GM18873 (cell line): ENCODE results near the gene ZC3H12D.
"Not testable (repeated sequence)": the region's sequence is repeated elsewhere in the genome, so short reads cannot be mapped to it uniquely, and the experiment has no call there.

Experiments
- ATAC-seq: cut with Tn5 transposase; IDR thresholded peaks from one replicate; pipeline ENCODE4 v1.9.1; 2021; ENCODE audit warnings: mild to moderate bottlenecking, moderate library complexity, moderate number of reproducible peaks; ENCODE audit not compliant: unreplicated experiment, low FRiP score

ZC3H12D gene

DNA sequence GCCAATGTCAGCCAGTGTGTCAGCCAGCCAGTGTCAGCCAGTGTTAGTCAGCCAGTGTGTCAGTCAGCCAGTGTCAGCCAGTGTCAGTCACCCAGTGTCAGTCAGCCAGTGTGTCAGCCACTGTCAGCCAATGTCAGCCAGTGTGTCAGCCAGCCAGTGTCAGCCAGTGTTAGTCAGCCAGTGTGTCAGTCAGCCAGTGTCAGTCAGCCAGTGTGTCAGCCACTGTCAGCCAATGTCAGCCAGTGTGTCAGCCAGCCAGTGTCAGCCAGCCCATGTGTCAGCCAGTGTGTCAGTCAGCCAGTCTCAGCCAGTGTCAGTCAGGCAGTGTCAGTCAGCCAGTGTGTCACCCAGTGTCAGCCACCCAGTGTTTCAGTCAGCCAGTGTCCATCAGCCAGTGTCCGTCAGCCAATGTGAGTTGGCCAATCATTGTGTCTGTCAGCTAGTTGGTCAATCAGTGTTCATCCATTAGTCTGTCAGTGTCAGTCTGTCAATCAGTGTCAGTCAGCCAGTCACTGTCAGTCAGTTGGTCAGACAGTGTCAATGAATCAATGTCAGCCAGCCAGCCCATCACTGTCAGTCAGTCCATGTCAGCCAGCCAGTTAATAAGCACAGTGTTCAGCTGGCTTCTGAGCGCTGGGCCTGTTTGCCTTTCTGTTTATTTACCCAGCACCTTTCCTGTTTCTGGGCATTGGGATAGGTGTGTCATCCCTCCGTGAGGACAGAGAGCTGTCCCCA lies 40.3 kb downstream of the ZC3H12D start:
- not testable (repeated sequence) for ATAC-seq

DNA sequence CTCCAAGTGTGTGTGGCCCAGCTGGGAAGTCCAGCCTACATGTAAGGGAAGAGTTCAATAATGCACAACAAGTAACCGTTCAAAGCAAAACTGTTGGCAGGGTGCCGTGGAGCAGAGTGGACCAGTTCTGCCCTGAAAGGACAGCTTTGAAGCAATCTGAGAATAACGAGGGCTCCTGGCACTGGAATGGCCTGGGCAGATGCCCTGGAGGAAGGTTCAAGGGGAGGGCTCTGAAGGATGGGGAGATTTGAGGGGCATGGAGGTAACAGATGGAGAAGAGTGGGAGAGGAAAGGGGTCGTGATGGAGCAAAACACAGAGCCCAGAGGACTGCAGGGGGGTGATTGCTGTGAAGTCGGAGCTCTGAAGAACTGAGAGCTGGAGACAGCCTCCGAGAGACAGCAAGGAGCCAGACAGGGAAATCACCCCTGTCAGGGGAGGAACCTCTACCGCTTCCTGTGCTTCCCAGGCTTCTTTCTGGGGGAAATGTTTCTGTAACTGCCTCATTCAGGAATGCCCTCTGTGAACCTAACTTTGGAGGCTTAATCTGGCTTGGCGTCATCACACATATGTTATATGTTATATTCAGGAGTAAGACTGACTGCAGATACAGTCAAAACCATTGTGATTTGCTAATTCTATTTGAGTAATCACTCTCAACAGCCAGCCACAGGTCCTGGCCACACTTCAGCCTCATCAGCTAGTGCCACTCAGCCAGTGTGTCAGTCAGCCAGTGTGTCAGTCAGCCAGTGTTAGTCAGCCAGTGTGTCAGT lies 41.2 kb downstream of the ZC3H12D start:
- no peak for ATAC-seq

DNA sequence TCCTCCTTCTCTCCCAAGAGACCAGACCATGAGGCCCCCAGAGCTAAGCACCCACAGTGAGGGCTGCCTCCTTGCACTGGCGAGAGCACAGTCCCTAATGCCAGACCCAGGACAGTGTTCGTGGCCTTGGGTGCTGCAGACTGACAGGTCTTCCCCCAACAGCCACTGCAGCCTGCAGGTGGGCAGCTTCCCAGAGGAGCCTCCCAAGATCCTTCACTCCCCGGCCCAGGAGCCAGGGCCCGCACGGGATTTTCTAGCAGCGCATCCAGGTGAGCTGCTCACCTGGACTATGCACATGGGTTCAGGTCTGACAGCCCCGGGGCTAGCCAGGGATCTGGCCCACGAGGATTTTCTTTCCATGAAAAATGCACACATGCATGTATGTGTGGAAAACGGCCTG lies 43.1 kb downstream of the ZC3H12D start:
- ATAC-seq = no peak

DNA sequence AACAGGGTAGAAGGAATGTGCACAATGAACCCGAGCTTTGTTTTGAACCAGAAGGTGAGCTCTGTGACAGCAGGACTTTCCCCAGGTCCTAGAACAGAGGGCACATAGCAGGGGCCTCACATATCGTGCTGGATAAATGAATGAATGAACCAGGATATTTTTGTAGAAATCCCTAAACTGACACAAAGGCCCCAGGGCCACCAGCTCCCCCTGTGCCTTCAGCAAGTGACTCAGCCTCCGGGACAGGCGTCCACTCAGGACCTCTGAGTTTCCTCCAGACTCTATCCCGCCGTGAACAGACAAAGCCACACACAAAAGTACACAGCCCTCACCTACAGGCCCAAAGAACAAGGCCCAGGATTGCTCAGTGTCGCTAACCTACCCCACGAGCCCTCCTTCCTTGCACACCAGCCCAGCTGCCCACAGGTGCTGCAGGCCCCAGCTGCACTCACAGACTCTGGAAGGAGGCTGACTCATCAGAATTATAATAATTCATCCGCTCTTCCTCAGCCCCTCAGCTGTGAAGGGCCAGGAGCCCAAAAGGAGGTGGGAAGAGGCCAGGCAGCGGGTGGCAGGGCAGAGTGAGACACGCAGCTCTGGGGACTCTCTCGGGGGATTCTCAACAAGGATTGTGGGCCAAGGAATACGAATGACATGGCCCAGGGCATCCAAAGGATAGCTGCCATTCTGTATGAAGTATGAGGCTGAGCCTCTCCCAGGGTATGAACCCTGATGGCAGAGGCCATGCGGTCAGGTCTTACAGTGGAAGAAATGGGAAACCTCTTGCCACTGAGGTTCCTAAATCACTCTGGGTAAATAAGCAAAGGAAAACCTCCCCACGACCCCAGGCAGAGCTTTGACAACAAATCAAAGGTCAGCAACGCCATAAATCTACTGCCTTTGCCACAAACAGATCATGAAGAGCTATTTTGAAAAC lies 43.8 kb downstream of the ZC3H12D start:
- no peak for ATAC-seq

DNA sequence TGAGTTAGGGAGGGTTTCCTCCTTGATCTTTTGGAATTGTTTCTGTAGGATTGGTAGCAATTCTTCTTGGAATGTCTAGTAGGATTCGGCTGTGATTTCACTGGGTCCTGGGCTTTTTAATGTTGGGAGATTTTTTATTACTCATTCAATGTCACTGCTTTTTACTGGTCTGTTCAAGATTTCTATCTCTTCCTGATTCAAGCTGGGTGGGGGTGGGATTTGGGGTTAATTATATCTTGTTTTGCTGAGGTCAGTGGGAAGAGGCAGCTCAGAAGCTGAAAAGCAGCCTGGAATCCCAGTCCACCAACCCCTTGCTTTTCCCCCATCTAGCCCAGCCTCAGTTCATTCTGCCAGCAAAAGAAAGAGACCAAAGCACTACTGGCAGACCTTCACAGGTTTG lies 45.2 kb downstream of the ZC3H12D start:
- no peak for ATAC-seq

GRCh38 chr6:149438855-149439254 lies 46.0 kb downstream of the ZC3H12D start:
- ATAC-seq = no peak

- no peak for ATAC-seq
These were observed 47.6 kb downstream of the ZC3H12D start for GRCh38 chr6:149437212-149437611.

GRCh38 chr6:149436647-149437046 lies 48.2 kb downstream of the ZC3H12D start:
- ATAC-seq = no peak

DNA sequence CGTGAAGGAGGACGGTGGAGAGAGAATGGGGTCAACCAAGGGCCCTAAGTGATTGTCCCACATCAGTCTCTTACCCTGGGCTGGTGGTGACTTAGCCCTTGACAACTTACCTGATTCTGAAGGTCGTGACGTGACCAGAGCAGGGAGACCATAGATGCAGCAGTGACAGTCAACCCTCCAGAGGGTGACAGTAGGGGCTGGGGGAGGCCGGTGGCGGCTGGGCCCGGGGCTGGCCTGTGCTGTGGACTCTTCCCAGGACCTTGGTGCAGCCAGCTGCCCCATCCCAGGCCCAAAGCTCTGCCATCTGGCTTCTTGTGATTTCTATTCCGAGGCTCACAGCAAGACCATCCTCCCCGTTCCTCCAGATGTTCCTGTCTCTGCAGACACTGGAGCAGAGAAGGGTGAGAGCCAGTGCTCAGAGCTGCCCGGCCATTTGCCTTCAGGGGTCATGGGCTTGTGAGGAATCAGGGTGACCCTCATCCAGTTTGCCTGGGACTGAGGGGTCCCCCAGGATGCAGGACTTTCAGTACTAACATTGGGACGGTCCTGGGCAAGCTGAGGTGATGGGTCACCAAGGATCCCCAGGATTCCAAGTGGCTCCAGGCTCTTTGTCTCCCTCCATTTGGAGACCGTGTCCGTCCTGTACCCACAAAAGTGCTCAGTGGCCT lies 48.8 kb downstream of the ZC3H12D start:
- ATAC-seq = no peak

GRCh38 chr6:149433881-149434280 lies 50.9 kb downstream of the ZC3H12D start:
- ATAC-seq = no peak

DNA sequence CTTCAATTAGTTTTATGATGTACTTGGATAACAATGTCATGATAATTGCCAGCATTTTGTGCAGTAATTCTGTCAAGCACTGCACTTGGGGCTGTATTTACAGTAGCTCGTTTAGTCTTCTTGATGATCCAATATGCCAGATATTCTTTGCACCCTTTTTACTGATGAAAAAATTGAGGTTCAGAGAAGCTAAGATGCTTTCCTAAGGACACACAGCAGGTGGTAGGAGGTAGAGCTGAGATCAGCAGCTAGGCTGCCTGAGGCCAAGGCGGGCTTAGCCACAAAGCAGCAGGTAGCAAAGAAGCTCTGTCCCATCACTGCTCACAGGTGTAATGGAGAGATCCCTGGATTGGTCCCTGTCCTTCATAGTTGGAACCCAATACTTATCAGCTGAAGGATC lies 51.4 kb downstream of the ZC3H12D start:
- no peak for ATAC-seq

DNA sequence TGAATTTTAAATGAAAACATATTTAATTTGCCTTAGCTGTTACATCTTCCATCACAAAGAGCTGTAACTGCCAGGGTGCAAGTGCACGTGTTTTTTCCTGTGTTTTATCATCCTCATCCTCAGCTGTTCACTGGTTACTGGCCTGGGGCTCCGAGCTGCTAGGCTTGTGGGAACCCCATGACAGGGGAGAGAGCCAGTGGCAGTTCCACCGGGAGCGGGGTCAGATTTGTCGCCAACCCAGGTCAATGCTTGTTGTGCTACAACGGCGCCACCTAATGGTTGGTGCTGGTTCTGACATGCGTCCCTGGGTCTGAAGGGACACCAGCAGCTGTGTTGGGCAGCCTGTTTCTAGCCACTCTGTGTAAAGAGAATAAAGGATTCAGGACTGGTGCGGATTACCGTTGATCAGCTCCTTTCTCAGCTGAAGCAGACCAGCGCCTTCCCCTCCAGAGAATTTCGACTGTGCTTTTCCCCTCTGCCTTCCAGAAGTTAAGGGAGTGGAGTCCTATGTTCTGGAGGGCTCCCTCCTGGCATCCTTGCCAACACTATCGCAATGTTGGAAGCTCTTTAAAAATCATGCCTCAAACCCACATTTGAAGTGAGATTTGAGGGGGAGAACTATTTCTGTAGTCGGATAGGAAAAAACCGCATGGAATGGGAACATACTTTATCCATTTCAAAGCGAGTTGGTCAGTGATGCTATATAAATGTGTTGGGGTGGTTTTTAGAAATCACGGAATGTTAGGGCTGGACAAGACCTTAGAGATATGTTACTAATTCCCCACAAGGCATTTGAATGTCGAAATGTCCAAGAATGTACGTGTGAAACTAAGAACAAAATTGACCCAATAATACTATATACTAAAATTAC lies 52.7 kb downstream of the ZC3H12D start:
- peak; percentile 74 for ATAC-seq

- no peak for ATAC-seq
These were observed 55.1 kb downstream of the ZC3H12D start for GRCh38 chr6:149429427-149430360.

DNA sequence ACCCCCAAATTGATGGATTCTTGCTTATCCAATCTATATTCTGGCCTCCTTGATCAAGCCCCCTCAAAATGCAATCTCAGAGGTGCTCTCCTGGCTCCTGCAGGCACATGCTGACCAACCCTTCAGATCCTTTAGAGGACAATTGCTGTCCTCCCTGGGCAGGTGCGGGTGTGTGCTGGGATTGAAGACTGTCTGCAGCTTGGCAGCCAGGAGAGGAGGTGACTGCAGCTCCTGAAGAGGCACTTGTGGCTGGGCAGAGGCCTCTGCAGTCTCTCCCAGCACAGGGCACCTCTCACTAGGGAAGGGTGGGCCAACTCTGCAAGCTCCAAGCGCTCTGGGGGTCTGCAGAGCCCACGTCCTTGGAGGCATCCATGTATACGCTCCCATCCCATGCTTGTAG lies 56.2 kb downstream of the ZC3H12D start:
- no peak for ATAC-seq

DNA sequence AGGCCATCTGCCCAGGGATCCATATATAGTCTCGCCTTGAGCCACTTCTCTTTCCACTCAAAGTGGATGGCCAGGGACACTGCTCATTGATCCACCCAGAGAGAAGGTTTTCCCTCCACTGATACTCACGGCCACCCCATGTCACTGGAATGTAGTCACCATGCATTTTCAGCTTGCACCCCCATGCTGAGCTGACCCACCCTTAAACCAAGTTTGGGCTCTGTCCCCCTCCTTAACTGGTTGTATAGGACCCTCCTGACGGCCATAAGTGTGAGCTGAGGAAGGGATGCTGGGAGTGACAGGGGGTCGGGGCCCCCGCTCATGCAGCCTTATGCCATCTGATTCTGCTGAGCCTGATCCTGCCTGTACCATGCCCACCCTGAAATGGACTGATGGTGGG lies 59.1 kb downstream of the ZC3H12D start:
- no peak for ATAC-seq

DNA sequence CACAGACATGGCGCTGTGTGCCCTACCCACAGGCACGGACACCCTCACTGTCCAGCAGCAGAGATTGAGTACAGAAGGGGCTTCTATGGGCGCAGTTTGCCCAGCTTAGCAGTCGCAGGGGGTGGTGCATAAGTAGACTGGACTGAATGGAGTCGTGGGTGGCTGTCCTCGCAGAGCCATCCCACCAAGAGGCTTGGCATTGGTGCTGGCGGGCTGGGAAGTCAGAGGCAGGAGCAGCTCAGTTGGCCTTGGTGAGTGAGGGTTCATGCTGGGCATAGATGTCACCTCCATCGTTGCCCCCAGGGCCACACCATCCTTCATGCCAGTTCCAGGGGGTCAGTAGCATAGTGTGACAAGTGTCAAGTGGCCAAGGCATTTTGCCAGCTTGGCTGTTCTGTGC lies 59.6 kb downstream of the ZC3H12D start:
- no peak for ATAC-seq

GRCh38 chr6:149423964-149424440 lies 60.8 kb downstream of the ZC3H12D start:
- ATAC-seq = no peak

GRCh38 chr6:149422581-149422980 lies 62.2 kb downstream of the ZC3H12D start:
- ATAC-seq = no peak
